Suprapubic skin (tissue), 4 donors: ENCODE measurements around the gene ATP23. TPM values are rescaled to one million over a fixed set of nuclear protein-coding genes. Genes with fewer than 3 reads are reported as not detected.

Experiments used
- DNase-seq, 2 donors: peaks; one replicate each; pipeline ENCODE4 v3.0.0-alpha.2; 2019; ENCODE audit warnings: low spot score in 2 of 2
- H3K27ac ChIP-seq: fragments of 200-600 bp; sonication (generic); one replicate; pipeline ENCODE4 v1.5.1; 2019
- H3K27me3 ChIP-seq: fragments of 200-600 bp; sonication (generic); one replicate; pipeline ENCODE4 v1.5.1; 2019
- H3K36me3 ChIP-seq: fragments of 200-600 bp; sonication (generic); one replicate; pipeline ENCODE4 v1.5.1; 2019
- H3K4me1 ChIP-seq: fragments of 200-600 bp; sonication (generic); one replicate; pipeline ENCODE4 v1.5.1; 2019
- H3K4me3 ChIP-seq: fragments of 200-600 bp; sonication (generic); one replicate; pipeline ENCODE4 v1.5.1; 2019; ENCODE audit warnings: mild to moderate bottlenecking
- H3K9me3 ChIP-seq: fragments of 200-600 bp; sonication (generic); one replicate; pipeline ENCODE4 v1.5.1; 2019
- CTCF ChIP-seq, 2 donors: fragments of 200-600 bp in 1 of 2; fragments of 450-650 bp in 1 of 2; sonication (generic) in 1 of 2; IDR thresholded peaks; one replicate each; pipeline ENCODE4 v1.5.1; 2016 to 2019; ENCODE audit warnings: antibody characterized with exemption in 2 of 2, mild to moderate bottlenecking in 1 of 2, moderate library complexity in 1 of 2
- EP300 ChIP-seq: sonication (generic); formaldehyde crosslinking; IDR thresholded peaks from one replicate; pipeline ENCODE4 v1.6.1; 2017; ENCODE audit warnings: antibody characterized with exemption
- POLR2A ChIP-seq, 2 donors: fragments of 450-650 bp; IDR thresholded peaks; one replicate each; pipeline ENCODE4 v1.6.1; 2017; ENCODE audit warnings: antibody characterized with exemption in 2 of 2, mild to moderate bottlenecking in 2 of 2, moderate library complexity in 2 of 2
- POLR2AphosphoS5 ChIP-seq, 3 donors: sonication (generic); formaldehyde crosslinking; IDR thresholded peaks; one replicate each; pipeline ENCODE4 v1.6.1; 2017; ENCODE audit warnings: antibody characterized with exemption in 3 of 3
- WGBS: methylation state at CpG from one replicate; pipeline ENCODE4 v1.1.5; 2018; 5-methylcytosine and 5-hydroxymethylcytosine counted together
- total RNA-seq, 4 donors: library from RNA; depleted of rRNA; stranded (reverse); fragments of >200 nt; gene quantifications; one replicate each; pipeline ENCODE4 v1.1.0, GENCODE V29; 2016

The ATP23 gene
- total RNA-seq, 4 donors from 2014 or later = 4.4 to 12.0 (median 7.5) TPM

GRCh38 chr12:57895389-57896114, 45.8 kb upstream of the ATP23 start:
- no peaks in the 10 kb centered on the region for H3K36me3 ChIP-seq
- TF ChIP-seq EP300 (no peak), POLR2A (IDR thresholded peaks at IDR 0.05) (no peak)
- peak overlapping the region; percentile 92 for H3K27ac ChIP-seq
- no peaks in the 10 kb centered on the region for H3K9me3 ChIP-seq
- DNase-seq = peak in 1 of 2 donors; percentile 16
- H3K4me3 ChIP-seq = no peak overlapping the region
- no peaks in the 10 kb centered on the region for H3K27me3 ChIP-seq
- H3K4me1 ChIP-seq = peaks cover 83% of the 10 kb centered on the region
- 60% methylated on average over 5 of the region's 5 CpGs for WGBS

GRCh38 chr12:57896115-57896433, 45.3 kb upstream of the ATP23 start:
- no peaks in the 10 kb centered on the region for H3K9me3 ChIP-seq
- no peaks in the 10 kb centered on the region for H3K27me3 ChIP-seq
- no peak for TF ChIP-seq POLR2A (IDR thresholded peaks at IDR 0.05)
- TF ChIP-seq EP300 = no peak
- WGBS = 8% methylated on average over 6 of the region's 6 CpGs
- no peaks in the 10 kb centered on the region for H3K36me3 ChIP-seq
- DNase-seq = no peak
- peaks cover 83% of the 10 kb centered on the region for H3K4me1 ChIP-seq
- peak overlapping the region; percentile 52 for H3K4me3 ChIP-seq
- peak overlapping the region; percentile 92 for H3K27ac ChIP-seq

- peak overlapping the region; percentile 52 for H3K4me3 ChIP-seq
- no peaks in the 10 kb centered on the region for H3K9me3 ChIP-seq
- no peaks in the 10 kb centered on the region for H3K27me3 ChIP-seq
- no peaks in the 10 kb centered on the region for H3K36me3 ChIP-seq
- TF ChIP-seq CTCF (IDR thresholded peaks at IDR 0.05) = peak in 1 of 2 donors; percentile 9
- TF ChIP-seq EP300 = no peak
- peak in 2 of 3 donors; percentile 32 to 56 for TF ChIP-seq POLR2AphosphoS5 (IDR thresholded peaks at IDR 0.05)
- peak in 1 of 2 donors; percentile 70 for TF ChIP-seq POLR2A (IDR thresholded peaks at IDR 0.05)
- peaks cover 78% of the 10 kb centered on the region for H3K4me1 ChIP-seq
- peak overlapping the region; percentile 92 for H3K27ac ChIP-seq
- DNase-seq = peak; percentile 86 to 91
- WGBS = 1% methylated on average over 24 of the region's 54 CpGs
Measured at GRCh38 chr12:57896434-57897201, 44.7 kb upstream of the ATP23 start.

GRCh38 chr12:57897286-57897974, 43.9 kb upstream of the ATP23 start:
- 54% methylated on average over 10 of the region's 10 CpGs for WGBS
- Histone ChIP-seq H3K4me3 (peak overlapping the region; percentile 52), H3K27ac (peak overlapping the region; percentile 92)

GRCh38 chr12:57898308-57898970, 42.9 kb upstream of the ATP23 start:
- H3K9me3 ChIP-seq = no peaks in the 10 kb centered on the region
- TF ChIP-seq EP300 = no peak
- no peak for TF ChIP-seq POLR2AphosphoS5 (IDR thresholded peaks at IDR 0.05)
- TF ChIP-seq CTCF (IDR thresholded peaks at IDR 0.05) = no peak
- no peak for TF ChIP-seq POLR2A (IDR thresholded peaks at IDR 0.05)
- H3K27ac ChIP-seq = peak overlapping the region; percentile 65
- WGBS = 30% methylated on average over 5 of the region's 5 CpGs
- no peak for DNase-seq
- no peaks in the 10 kb centered on the region for H3K36me3 ChIP-seq
- no peaks in the 10 kb centered on the region for H3K27me3 ChIP-seq
- H3K4me3 ChIP-seq = no peak overlapping the region
- H3K4me1 ChIP-seq = peaks cover 60% of the 10 kb centered on the region

More at GRCh38 chr12:57897286-57897974, 43.9 kb upstream of the ATP23 start:
- no peaks in the 10 kb centered on the region for H3K27me3 ChIP-seq
- no peaks in the 10 kb centered on the region for H3K36me3 ChIP-seq
- H3K9me3 ChIP-seq = no peaks in the 10 kb centered on the region
- TF ChIP-seq POLR2AphosphoS5 (IDR thresholded peaks at IDR 0.05) (no peak), POLR2A (IDR thresholded peaks at IDR 0.05) (no peak), CTCF (IDR thresholded peaks at IDR 0.05) (no peak), EP300 (no peak)
- peaks cover 70% of the 10 kb centered on the region for H3K4me1 ChIP-seq
- DNase-seq = no peak
